ENCODE results near the gene TESPA1.
A peak's percentile ranks its signal among the peaks of the same experiment; 100 is the strongest.

TESPA1 gene

GRCh38 chr12:54981796-54982195 is 2.8 kb downstream of the TESPA1 start:
- no peak for DNase-seq

GRCh38 chr12:54980341-54980740 is 4.2 kb downstream of the TESPA1 start:
- DNase-seq = no peak

- no peak for DNase-seq
Measured at GRCh38 chr12:54977857-54978256, 6.7 kb downstream of the TESPA1 start.

- no peak for DNase-seq
Measured at GRCh38 chr12:54977155-54977554, 7.4 kb downstream of the TESPA1 start.

- no peak for DNase-seq
Measured at GRCh38 chr12:54975875-54976274, 8.7 kb downstream of the TESPA1 start.

- no peak for DNase-seq
Measured at GRCh38 chr12:54975272-54975671, 9.3 kb downstream of the TESPA1 start.

GRCh38 chr12:54974279-54974678 is 10.3 kb downstream of the TESPA1 start:
- DNase-seq = no peak

GRCh38 chr12:54973556-54973955 is 11.0 kb downstream of the TESPA1 start:
- DNase-seq = no peak

GRCh38 chr12:54970741-54971140 is 13.8 kb downstream of the TESPA1 start:
- DNase-seq = no peak

GRCh38 chr12:54968181-54968730 is 16.3 kb downstream of the TESPA1 start:
- DNase-seq = no peak

- DNase-seq = peak in 1 of 2 experiments; percentile 15
Measured at GRCh38 chr12:54967461-54967860, 17.1 kb downstream of the TESPA1 start.

- DNase-seq = no peak
Measured at GRCh38 chr12:54961190-54961589, 23.4 kb downstream of the TESPA1 start.

GRCh38 chr12:54959291-54960018 is 25.1 kb downstream of the TESPA1 start:
- DNase-seq = no peak

GRCh38 chr12:54958048-54958658 is 26.4 kb downstream of the TESPA1 start:
- DNase-seq = peak; percentile 67 to 69

- DNase-seq = no peak
Measured at GRCh38 chr12:54956818-54957641, 27.5 kb downstream of the TESPA1 start.

- DNase-seq = no peak
Measured at GRCh38 chr12:54956322-54956721, 28.2 kb downstream of the TESPA1 start.

GRCh38 chr12:54954801-54955200 is 29.8 kb downstream of the TESPA1 start:
- DNase-seq = no peak

GRCh38 chr12:54954228-54954627 is 30.3 kb downstream of the TESPA1 start:
- DNase-seq = no peak

- DNase-seq = no peak
Measured at GRCh38 chr12:54950071-54950727, 34.4 kb downstream of the TESPA1 start.

GRCh38 chr12:54949073-54949711 is 35.4 kb downstream of the TESPA1 start:
- DNase-seq = no peak

- no peak for DNase-seq
Measured at GRCh38 chr12:54948171-54948570, 36.4 kb downstream of the TESPA1 start.

GRCh38 chr12:54945082-54945481 is 39.5 kb downstream of the TESPA1 start:
- DNase-seq = no peak

Data from AML-193 (cell line).